GM19463 (cell line): ENCODE data around the gene AANAT.
A peak's percentile ranks its signal among the peaks of the same experiment; 100 is the strongest.

Experiments
- ATAC-seq: cut with Tn5 transposase; IDR thresholded peaks from one replicate; pipeline ENCODE4 v1.9.1; 2021; ENCODE audit warnings: mild to moderate bottlenecking, moderate library complexity; ENCODE audit not compliant: unreplicated experiment

AANAT gene

GRCh38 chr17:76441686-76442340, 25.6 kb upstream of the AANAT start:
- ATAC-seq = no peak

DNA sequence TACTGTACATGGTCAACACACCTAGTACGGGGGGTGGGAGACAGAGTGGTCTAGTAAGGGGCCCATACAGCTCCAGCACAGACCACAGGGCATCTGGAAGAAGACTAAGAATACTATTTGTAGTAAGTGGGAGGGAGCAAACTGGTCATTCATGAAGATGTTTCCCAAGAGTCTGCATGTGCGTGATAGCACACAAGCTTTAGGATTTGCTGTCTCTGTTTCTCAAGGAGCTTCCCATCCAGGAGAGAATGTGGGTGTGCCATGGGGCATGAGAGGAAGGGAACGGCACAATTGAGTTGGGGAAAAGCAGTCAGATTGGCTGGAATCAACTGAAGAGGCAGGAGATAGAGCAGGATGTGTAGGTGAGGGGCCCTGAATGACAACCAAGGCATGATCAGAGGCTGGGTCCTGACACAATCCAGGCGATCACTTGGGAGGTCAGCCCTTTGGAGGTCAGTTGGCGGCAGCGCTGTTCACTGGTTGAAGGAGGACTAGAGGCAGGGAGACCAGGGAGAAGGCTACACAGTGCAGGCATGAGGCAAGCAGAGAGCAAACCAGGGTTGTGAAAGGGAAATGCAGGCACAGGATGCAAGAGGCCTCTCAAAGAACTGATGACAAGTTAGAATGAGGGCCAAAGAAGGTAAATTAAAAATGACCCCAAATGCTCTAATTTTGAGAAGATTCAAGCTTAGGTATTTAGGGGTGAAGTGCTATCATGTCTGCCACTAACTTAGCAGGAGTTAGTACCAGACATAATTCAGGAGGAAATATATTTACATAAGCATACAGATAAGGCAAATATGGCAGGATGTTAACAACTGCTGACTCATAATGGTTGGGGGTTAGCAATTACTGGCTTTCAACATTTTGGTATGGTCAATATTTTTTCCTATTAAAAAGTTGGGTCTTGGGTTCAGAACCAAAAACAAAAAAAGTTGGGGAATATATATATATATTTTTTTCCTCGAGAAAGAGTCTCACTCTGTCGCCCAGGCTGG, 24.8 kb upstream of the AANAT start:
- ATAC-seq = no peak

DNA sequence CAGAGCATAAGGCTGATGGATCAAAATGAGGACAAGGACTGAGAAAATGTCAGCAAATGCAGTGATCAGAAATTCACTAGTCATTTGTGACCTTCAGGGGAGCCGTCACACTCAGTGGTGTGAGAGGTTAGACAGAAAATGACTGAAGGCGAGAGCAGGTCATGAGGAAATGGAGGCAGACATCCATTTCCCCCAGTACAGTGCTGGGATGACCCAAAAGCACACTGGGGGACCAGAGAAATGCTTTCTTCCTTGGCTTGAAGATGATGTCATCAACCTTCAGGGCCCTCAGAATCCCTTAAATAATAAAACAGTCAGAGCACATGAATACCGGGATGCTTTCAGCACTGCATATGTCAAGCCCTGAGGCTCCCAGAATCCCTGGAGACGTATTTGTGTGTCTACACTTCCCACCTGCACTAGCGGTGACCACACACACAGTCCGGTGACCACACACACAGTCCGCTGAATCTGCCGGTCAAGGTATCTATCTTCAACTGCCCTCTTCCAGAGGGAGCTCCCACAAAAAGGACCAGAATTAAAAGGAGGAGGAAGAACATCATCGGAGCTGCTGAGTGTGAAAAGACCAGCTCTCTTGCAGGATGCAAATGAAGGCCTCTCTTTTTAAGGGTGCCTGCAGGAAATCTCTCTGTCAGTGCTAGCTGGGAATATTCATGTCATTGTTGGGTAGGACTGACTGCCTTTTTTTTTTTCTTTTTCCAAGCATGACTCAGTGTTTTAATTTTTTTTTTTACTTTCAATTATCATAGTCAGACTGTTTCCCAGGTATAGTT, 22.7 kb upstream of the AANAT start:
- no peak for ATAC-seq

GRCh38 chr17:76445697-76446448, 21.5 kb upstream of the AANAT start:
- no peak for ATAC-seq

- ATAC-seq = no peak
Measured at GRCh38 chr17:76446449-76447231, 20.8 kb upstream of the AANAT start.

- no peak for ATAC-seq
Measured at GRCh38 chr17:76447931-76448652, 19.3 kb upstream of the AANAT start.

DNA sequence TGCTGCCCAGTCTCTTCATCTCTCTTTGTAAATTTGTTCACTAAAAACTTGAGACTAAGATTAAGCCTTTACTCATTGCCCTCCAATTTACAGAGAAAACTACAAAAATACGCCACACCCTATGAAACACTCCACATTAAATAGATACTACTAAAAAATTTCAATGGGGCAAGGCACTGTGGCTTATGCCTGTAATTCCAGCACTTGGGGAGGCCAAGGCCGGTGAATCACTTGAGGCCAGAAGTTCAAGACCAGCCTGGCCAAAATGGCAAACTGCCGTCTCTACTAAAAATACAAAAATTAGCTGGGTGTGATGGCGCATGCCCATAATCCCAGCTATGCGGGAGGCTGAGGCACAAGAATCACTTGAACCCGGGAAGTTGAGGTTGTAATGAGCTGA, 18.3 kb upstream of the AANAT start:
- ATAC-seq = no peak

DNA sequence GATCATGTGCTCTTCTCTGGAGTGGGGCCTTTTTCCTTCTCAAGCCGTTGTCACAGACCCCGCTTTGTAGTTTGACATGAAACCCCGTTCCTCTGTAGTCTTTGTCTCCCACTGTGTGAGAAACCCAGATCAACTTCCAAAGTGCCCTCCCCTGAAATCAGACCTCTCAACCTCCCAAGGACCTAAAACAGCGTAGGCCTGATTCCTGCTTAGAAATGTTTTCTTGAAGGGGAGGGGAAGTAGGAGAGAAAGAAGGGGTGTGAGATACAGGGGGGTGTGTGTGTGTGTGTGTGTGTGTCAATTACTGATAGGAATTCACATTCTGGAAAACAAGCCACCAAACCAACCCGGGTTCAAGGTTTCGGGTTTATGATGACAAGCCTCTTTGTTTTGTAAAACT, 15.9 kb upstream of the AANAT start:
- ATAC-seq = no peak

DNA sequence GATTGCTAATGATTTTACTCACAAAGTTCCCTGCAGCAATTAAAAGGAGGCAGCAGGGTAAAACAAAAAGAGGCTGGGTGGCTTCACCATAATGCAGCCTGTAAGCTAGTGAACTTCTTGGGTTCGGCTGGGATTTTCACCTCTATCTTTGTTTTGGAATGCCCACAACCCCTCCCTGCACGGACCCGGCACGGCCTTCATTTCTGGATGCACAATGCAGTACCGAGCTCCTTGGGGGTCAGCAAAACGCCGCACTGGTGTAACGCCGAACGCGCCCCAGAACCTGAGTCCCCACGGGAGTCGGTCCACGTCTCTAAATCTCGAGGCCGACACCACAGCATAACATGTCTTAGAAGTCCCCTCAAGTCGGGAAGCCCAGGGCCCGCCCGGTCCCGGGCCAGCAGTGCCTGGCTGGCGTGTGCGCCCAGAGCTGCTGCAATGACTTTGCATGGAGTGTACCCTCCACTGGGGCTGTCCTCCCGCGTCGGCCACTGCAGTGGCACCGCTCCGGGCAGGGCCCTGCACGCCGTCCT, 15.2 kb upstream of the AANAT start:
- peak; percentile 21 for ATAC-seq

- ATAC-seq = peak; percentile 95
Measured at GRCh38 chr17:76452660-76453430, 14.6 kb upstream of the AANAT start, which contains the start of gene UBE2O. Gene UBE2O, minus strand, starts transcription at chr17:76453152. Its CDS starts 11 bp downstream, at chr17:76453141.

GRCh38 chr17:76453431-76453743, 14.0 kb upstream of the AANAT start:
- no peak for ATAC-seq

- no peak for ATAC-seq
Measured at GRCh38 chr17:76458580-76459490, 8.6 kb upstream of the AANAT start.

DNA sequence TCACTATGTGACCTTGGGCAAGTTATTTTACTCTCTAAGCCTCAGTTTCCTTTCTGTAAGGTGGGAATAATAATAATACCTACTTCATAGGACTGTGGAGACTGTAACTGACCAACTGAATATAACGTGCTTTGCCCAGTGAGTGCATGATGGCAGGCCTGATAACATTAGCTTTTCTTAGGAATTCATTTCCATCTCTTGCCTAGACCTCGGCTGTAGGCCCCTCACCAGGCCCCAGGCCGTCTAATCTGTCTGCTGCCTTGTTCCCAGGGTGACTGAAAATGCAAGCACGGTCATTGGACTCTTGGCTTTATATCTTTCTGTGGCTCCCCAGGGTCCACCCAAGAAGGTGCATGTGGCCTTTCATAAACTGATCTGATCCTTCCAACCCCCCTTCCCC, 7.7 kb upstream of the AANAT start:
- no peak for ATAC-seq

GRCh38 chr17:76461765-76462555, 5.4 kb upstream of the AANAT start:
- ATAC-seq = no peak

- no peak for ATAC-seq
Measured at GRCh38 chr17:76462556-76463290, 4.7 kb upstream of the AANAT start.

DNA sequence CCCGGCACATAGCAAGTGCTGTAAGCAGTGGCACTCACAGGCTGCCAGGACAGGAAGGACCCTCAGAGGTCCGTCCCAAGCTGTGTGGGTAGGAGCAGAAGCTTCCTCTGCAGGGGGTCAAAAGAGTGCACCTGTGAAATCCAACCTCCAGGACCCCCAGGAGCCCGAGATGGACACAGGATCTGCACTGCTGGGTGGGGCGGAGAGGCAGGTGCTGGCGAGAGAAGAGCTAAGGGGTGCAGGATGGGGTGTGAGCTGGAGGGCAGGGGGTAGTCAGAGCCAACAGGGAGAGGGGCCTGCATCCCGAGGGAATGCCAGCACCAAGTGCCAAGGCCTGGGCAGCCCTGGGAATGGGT, 650 bp upstream of the AANAT start:
- ATAC-seq = no peak
